Keratinocyte (primary cell): ENCODE results near the gene PCGF1. TPM values are rescaled to one million over a fixed set of nuclear protein-coding genes. Genes with fewer than 3 reads are reported as not detected.

ENCODE experiments used
- DNase-seq: peaks from one replicate; pipeline ENCODE4 v3.0.0-alpha.2; 2011; ENCODE audit warnings: low read depth, missing footprints, low spot score
- FAIRE-seq: peaks from 2 replicates; lab custom pipeline; 2011; peaks lifted over from hg19 to GRCh38; lab: Jason Lieb, UNC
- H2AFZ ChIP-seq: 2 replicates; pipeline ENCODE4 v1.6.0; 2012; ENCODE audit warnings: low read length, control low read depth, inconsistent platforms; ENCODE audit not compliant: control insufficient read depth
- H3K27ac ChIP-seq: 2 replicates; pipeline ENCODE4 v1.5.1; 2011; ENCODE audit warnings: low read length; ENCODE audit not compliant: control insufficient read depth, insufficient read depth
- H3K27me3 ChIP-seq: 3 replicates; pipeline ENCODE4 v1.6.0; 2011; ENCODE audit warnings: low read length; ENCODE audit not compliant: control insufficient read depth, insufficient read depth; ENCODE audit errors: extremely low read depth
- H3K36me3 ChIP-seq, 2 experiments: 2 replicates in 1 of 2; 3 replicates in 1 of 2; pipeline ENCODE4 v1.5.1; 2011; ENCODE audit warnings: low read length in 2 of 2, mild to moderate bottlenecking in 1 of 2; ENCODE audit not compliant: control insufficient read depth in 2 of 2, insufficient read depth in 2 of 2; ENCODE audit errors: extremely low read depth in 1 of 2
- H3K4me1 ChIP-seq: 3 replicates; pipeline ENCODE4 v1.5.1; 2011; ENCODE audit warnings: low read length; ENCODE audit not compliant: control insufficient read depth, insufficient read depth; ENCODE audit errors: extremely low read depth
- H3K4me2 ChIP-seq: 3 replicates; pipeline ENCODE4 v1.6.0; 2011; ENCODE audit warnings: low read depth, low read length; ENCODE audit not compliant: control insufficient read depth, insufficient read depth; ENCODE audit errors: extremely low read depth
- H3K4me3 ChIP-seq, 3 experiments: fragments of 200-600 bp in 1 of 3; sonication (generic) in 1 of 3; 2 replicates in 2 of 3; 3 replicates in 1 of 3; pipeline ENCODE4 v1.5.1; 2011 to 2016; ENCODE audit warnings: low read length in 3 of 3, mild to moderate bottlenecking in 3 of 3, control low read depth in 2 of 3, inconsistent platforms in 1 of 3, low read depth in 1 of 3, mixed read lengths in 1 of 3, mixed run types in 1 of 3, moderate library complexity in 1 of 3; ENCODE audit not compliant: control insufficient read depth in 2 of 3, insufficient read depth in 2 of 3; ENCODE audit errors: extremely low read depth in 1 of 3
- H3K79me2 ChIP-seq: 2 replicates; pipeline ENCODE4 v1.6.0; 2012; ENCODE audit warnings: low read length; ENCODE audit not compliant: control insufficient read depth, insufficient read depth
- H3K9ac ChIP-seq: 3 replicates; pipeline ENCODE4 v1.6.0; 2011; ENCODE audit warnings: low read length; ENCODE audit not compliant: control insufficient read depth, insufficient read depth; ENCODE audit errors: extremely low read depth
- H3K9me1 ChIP-seq: 3 replicates; pipeline ENCODE4 v1.6.0; 2011; ENCODE audit warnings: low read length; ENCODE audit not compliant: control insufficient read depth, insufficient read depth; ENCODE audit errors: extremely low read depth
- H3K9me3 ChIP-seq: 2 replicates; pipeline ENCODE4 v1.5.1; 2012; ENCODE audit warnings: low read depth, low read length; ENCODE audit not compliant: control insufficient read depth
- H4K20me1 ChIP-seq: 3 replicates; pipeline ENCODE4 v1.6.0; 2011; ENCODE audit warnings: low read length; ENCODE audit not compliant: control insufficient read depth, insufficient read depth; ENCODE audit errors: extremely low read depth
- EZH2 ChIP-seq: IDR thresholded peaks from one replicate; pipeline ENCODE4 v1.6.1; 2012; ENCODE audit warnings: inconsistent platforms, mild to moderate bottlenecking, low read length, moderate library complexity
- dilution Hi-C: fragments of 300-500 bp; cut with MboI; formaldehyde crosslinking; loops from one replicate; pipeline ENCODE4 v1.7.0; 2020; ENCODE audit warnings: low sequenced_read_pairs; ENCODE audit not compliant: extremely low pct_ligation_motif_present
- polyA plus RNA-seq, 5 experiments: library from polyadenylated mRNA; depleted of rRNA in 3 of 5; stranded (reverse) in 3 of 5; stranded (forward) in 1 of 5; unstranded in 1 of 5; fragments of >200 nt; gene quantifications; 1 replicate in 1 of 5; 2 replicates in 3 of 5; 3 replicates in 1 of 5; pipeline versions ENCODE4 v1.2.1 to v1.2.3, GENCODE V29; 2011 to 2012; ENCODE audit warnings: missing spikeins in 2 of 5, low read depth in 1 of 5, low replicate concordance in 1 of 5
- TF ChIP-seq, protein P1 (sequence below), 3 experiments: IDR thresholded peaks in 1 of 3; conservative IDR thresholded peaks in 1 of 3; optimal IDR thresholded peaks in 1 of 3; 2 replicates in 2 of 3; 3 replicates in 1 of 3; pipeline versions ENCODE3 to v1.5.1; 2011; ENCODE audit warnings: low read length in 3 of 3, mild to moderate bottlenecking in 3 of 3, moderate library complexity in 2 of 3, control low read depth in 1 of 3, inconsistent platforms in 1 of 3; ENCODE audit not compliant: insufficient read depth in 2 of 3; ENCODE audit errors: extremely low read depth in 1 of 3

PCGF1 gene
- polyA plus RNA-seq, 1 donor (not counting 4 experiments of a cell fraction or from before 2014, with no cell fraction given), result 29.1 TPM

GRCh38 chr2:74534411-74534810, 26.9 kb upstream of the PCGF1 start:
- Histone ChIP-seq H3K36me3 (peaks cover 5 to 13% of the 10 kb centered on the region in 2 experiments), H3K9me3 (no peaks in the 10 kb centered on the region), H3K79me2 (peaks cover 9% of the 10 kb centered on the region), H2AFZ (no peak overlapping the region), H3K4me2 (no peak overlapping the region), H3K27me3 (no peaks in the 10 kb centered on the region), H3K27ac (no peak overlapping the region), H3K4me3 (no peak overlapping the region), H4K20me1 (no peaks in the 10 kb centered on the region), H3K9me1 (peaks cover 4% of the 10 kb centered on the region), H3K4me1 (peaks cover 20% of the 10 kb centered on the region), H3K9ac (no peak overlapping the region)
- dilution Hi-C loops, result no loop called here
- DNase-seq (no peak), FAIRE-seq (no peak)
- TF ChIP-seq, protein P1, sequence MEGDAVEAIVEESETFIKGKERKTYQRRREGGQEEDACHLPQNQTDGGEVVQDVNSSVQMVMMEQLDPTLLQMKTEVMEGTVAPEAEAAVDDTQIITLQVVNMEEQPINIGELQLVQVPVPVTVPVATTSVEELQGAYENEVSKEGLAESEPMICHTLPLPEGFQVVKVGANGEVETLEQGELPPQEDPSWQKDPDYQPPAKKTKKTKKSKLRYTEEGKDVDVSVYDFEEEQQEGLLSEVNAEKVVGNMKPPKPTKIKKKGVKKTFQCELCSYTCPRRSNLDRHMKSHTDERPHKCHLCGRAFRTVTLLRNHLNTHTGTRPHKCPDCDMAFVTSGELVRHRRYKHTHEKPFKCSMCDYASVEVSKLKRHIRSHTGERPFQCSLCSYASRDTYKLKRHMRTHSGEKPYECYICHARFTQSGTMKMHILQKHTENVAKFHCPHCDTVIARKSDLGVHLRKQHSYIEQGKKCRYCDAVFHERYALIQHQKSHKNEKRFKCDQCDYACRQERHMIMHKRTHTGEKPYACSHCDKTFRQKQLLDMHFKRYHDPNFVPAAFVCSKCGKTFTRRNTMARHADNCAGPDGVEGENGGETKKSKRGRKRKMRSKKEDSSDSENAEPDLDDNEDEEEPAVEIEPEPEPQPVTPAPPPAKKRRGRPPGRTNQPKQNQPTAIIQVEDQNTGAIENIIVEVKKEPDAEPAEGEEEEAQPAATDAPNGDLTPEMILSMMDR (optimal IDR thresholded peaks at IDR 0.05 in 1 of 3, IDR thresholded peaks at IDR 0.05 in 1 of 3, conservative IDR thresholded peaks at IDR 0.05 in 1 of 3; ENCODE audit: extremely low read depth in 1 of 3, insufficient read depth in 2 of 3, low read length in 3 of 3), result no peak
- no peak for TF ChIP-seq EZH2

GRCh38 chr2:74533464-74533863, 26.0 kb upstream of the PCGF1 start:
- dilution Hi-C loops, result no loop called here
- FAIRE-seq (no peak), DNase-seq (no peak)
- peaks cover 19% of the 10 kb centered on the region for H3K79me2 ChIP-seq
- H3K4me2 ChIP-seq, result no peak overlapping the region
- peaks cover 4% of the 10 kb centered on the region for H3K9me1 ChIP-seq
- peaks cover 21% of the 10 kb centered on the region for H3K4me1 ChIP-seq
- H3K36me3 ChIP-seq, result peaks cover 5 to 13% of the 10 kb centered on the region in 2 experiments
- no peak for TF ChIP-seq EZH2
- TF ChIP-seq, protein P1 (optimal IDR thresholded peaks at IDR 0.05 in 1 of 3, IDR thresholded peaks at IDR 0.05 in 1 of 3, conservative IDR thresholded peaks at IDR 0.05 in 1 of 3; ENCODE audit: extremely low read depth in 1 of 3, insufficient read depth in 2 of 3, low read length in 3 of 3), result no peak
- no peaks in the 10 kb centered on the region for H4K20me1 ChIP-seq
- no peak overlapping the region for H3K27ac ChIP-seq
- no peak overlapping the region for H3K9ac ChIP-seq
- H2AFZ ChIP-seq, result no peak overlapping the region
- no peaks in the 10 kb centered on the region for H3K27me3 ChIP-seq
- no peak overlapping the region for H3K4me3 ChIP-seq
- no peaks in the 10 kb centered on the region for H3K9me3 ChIP-seq
